T-helper 2 cell treated with Interferon-gamma antibody and Interleukin-4, amounts not matched to agents 100 ng/mL and 5 ng/mL, for 36 hours (primary cell): ENCODE measurements around the gene ELL2. TPM values are rescaled to one million over a fixed set of nuclear protein-coding genes. Genes with fewer than 3 reads are reported as not detected.
"Not testable (repeated sequence)": the region's sequence is repeated elsewhere in the genome, so short reads cannot be mapped to it uniquely, and the experiment has no call there.

Experiments
- intact Hi-C: fragments of 100-400 bp; cut with micrococcal nuclease; formaldehyde crosslinking; loops from one replicate; pipeline ENCODE4 v1.15.1; 2023
- total RNA-seq: library from RNA; stranded (reverse); gene quantifications from 2 replicates; pipeline ENCODE4 v1.2.3, GENCODE V29; 2022

Gene ELL2
- total RNA-seq, 1 donor from 2014 or later: 31.7 TPM

GRCh38 chr5:95841914-95842812, 119.5 kb downstream of the ELL2 start:
- intact Hi-C loops: no loop called here

- intact Hi-C loops: no loop called here
Measured at GRCh38 chr5:95840956-95841705, 120.5 kb downstream of the ELL2 start.

- intact Hi-C loops: no loop called here
Measured at GRCh38 chr5:95839658-95840057, 122.0 kb downstream of the ELL2 start.

GRCh38 chr5:95838556-95838955, 123.1 kb downstream of the ELL2 start:
- intact Hi-C loops: no loop called here

GRCh38 chr5:95838001-95838520, 123.6 kb downstream of the ELL2 start:
- intact Hi-C loops: no loop called here

GRCh38 chr5:95837492-95837891, 124.2 kb downstream of the ELL2 start:
- intact Hi-C loops: no loop called here

- intact Hi-C loops: not testable (repeated sequence)
Measured at GRCh38 chr5:95836971-95837370, 124.7 kb downstream of the ELL2 start.

- intact Hi-C loops: no loop called here
Measured at GRCh38 chr5:95836544-95836943, 125.1 kb downstream of the ELL2 start.

- intact Hi-C loops: loop anchor here (1.0 kb wide), 1 partner anchor 7 kb away; no protein-coding TSS in a partner anchor
Measured at GRCh38 chr5:95835682-95836385, 125.8 kb downstream of the ELL2 start.

Other genes with a start within 250 kb of the ELL2 start
- gene RHOBTB3, start 230.5 kb downstream of the ELL2 start, total RNA-seq: 0.41 and 0.59 TPM in 2 replicates
- 48.9 and 49.6 TPM in 2 replicates for gene GLRX, start 139.1 kb downstream of the ELL2 start, total RNA-seq